ENCODE results near the gene PPP2CA.

DNA sequence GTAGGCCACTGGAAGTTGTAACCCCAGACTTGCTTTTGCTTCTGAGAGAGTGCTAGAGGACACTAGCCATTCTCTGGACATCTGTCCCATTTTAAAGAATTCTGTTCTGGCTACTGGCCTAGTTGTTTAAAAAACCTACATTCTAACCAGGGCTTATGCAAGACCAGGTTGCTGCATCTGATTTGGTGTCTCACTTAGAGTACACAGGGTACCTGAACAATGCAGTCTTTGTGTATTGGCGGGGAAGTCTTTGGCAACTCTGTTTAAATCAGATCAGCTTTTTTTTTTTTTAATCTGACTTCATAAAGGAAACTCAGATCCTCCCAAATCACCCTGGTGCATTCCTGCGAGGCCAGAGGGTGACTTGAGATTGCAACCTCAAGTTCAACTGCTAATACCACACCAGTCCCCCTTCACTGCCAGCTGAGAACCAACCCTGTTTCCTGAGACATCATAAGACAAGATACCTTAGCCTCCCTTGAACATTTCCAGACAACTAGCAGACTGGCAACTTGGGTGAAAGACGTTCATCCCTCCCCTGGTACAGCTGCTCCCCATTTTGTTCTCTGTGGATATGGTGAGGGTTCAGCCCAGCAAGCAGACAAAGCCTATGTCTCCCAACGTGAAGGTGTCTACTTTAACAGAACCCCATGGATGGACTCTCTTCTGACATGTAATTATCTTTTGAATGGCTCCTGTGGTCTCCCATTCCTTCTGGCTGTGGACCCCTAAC, 76.1 kb downstream of the PPP2CA start:
- TF ChIP-seq MAZ (IDR thresholded peaks at IDR 0.05; ENCODE audit: borderline replicate concordance, low read depth, low read length) (no peak), KDM1A (IDR thresholded peaks at IDR 0.05; ENCODE audit: low read depth) (no peak), REST (IDR thresholded peaks at IDR 0.05) (no peak), CTCF (IDR thresholded peaks at IDR 0.05) (no peak), ZFP36 (IDR thresholded peaks at IDR 0.05; ENCODE audit: borderline replicate concordance, partially characterized antibody) (no peak), ZSCAN20 (CRISPR knock-in tag; IDR thresholded peaks at IDR 0.05) (no peak), NFE2L2 (conservative IDR thresholded peaks at IDR 0.05; ENCODE audit: low read length) (no peak), PHF8 (IDR thresholded peaks at IDR 0.05; ENCODE audit: borderline replicate concordance, low read depth) (no peak), EP300 (IDR thresholded peaks at IDR 0.05) (no peak)
- TF ChIP-seq, protein P1, sequence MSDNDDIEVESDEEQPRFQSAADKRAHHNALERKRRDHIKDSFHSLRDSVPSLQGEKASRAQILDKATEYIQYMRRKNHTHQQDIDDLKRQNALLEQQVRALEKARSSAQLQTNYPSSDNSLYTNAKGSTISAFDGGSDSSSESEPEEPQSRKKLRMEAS (IDR thresholded peaks at IDR 0.05), result no peak
